IMR-90 (cell line): ENCODE results near the gene PLA2G2C. TPM values are rescaled to one million over a fixed set of nuclear protein-coding genes. Genes with fewer than 3 reads are reported as not detected.
A peak's percentile ranks its signal among the peaks of the same experiment; 100 is the strongest.

Experiments
- ATAC-seq: fragments of 200-7000 bp; cut with Tn5 transposase; 2 replicates; pipeline ENCODE4 v1.9.1; 2020; ENCODE audit warnings: low read depth, mild to moderate bottlenecking, moderate library complexity
- BruUV-seq: library from RNA; stranded (reverse); fragments of 400-500 nt; replicated peaks from 2 replicates; lab custom pipeline; 2021; lab: Mats Ljungman, UMichigan
- CTCF ChIA-PET: fragments of 300-600 bp; formaldehyde crosslinking; extraction: SDS; loops from one replicate; lab custom pipeline; 2021; ENCODE audit warnings: antibody characterized with exemption; lab: Yijun Ruan, JAX
- POLR2A ChIA-PET: fragments of 300-600 bp; sonication (Branson Sonifier 250); formaldehyde crosslinking; loops from one replicate; lab custom pipeline; 2022; ENCODE audit warnings: antibody characterized with exemption; ENCODE audit not compliant: unreplicated experiment; lab: Charles Lee
- DNase-seq: peaks from one replicate; pipeline ENCODE4 v3.0.0; 2013
- H2AFZ ChIP-seq: replicated peaks from 2 replicates; pipeline ENCODE3; 2013; ENCODE audit warnings: low read length, mild to moderate bottlenecking; ENCODE audit not compliant: poor library complexity
- H2AK5ac ChIP-seq: 2 replicates; pipeline ENCODE4 v1.6.1; 2013; ENCODE audit warnings: low read depth, low read length, inconsistent platforms
- H2AK9ac ChIP-seq: replicated peaks from 2 replicates; pipeline ENCODE3; 2013; ENCODE audit warnings: mild to moderate bottlenecking, low read depth, low read length, moderate library complexity; ENCODE audit not compliant: poor library complexity
- H2BK120ac ChIP-seq: 2 replicates; pipeline ENCODE4 v1.6.1; 2013; ENCODE audit warnings: low read depth, low read length, inconsistent platforms
- H2BK15ac ChIP-seq: 3 replicates; pipeline ENCODE4 v1.6.1; 2013; ENCODE audit warnings: low read depth, low read length, inconsistent platforms
- H2BK20ac ChIP-seq: 2 replicates; pipeline ENCODE4 v1.6.1; 2013; ENCODE audit warnings: low read depth, mild to moderate bottlenecking, inconsistent platforms, low read length, moderate library complexity
- H2BK5ac ChIP-seq: 2 replicates; pipeline ENCODE4 v1.6.1; 2013; ENCODE audit warnings: mild to moderate bottlenecking, low read depth, low read length, inconsistent platforms; ENCODE audit not compliant: poor library complexity, severe bottlenecking
- H3K14ac ChIP-seq: replicated peaks from 2 replicates; pipeline ENCODE4 v1.6.1; 2013; ENCODE audit warnings: low read depth, low read length, inconsistent platforms
- H3K18ac ChIP-seq: 2 replicates; pipeline ENCODE4 v1.6.1; 2013; ENCODE audit warnings: low read depth, low read length, control low read depth
- H3K23ac ChIP-seq: 2 replicates; pipeline ENCODE4 v1.6.1; 2013; ENCODE audit warnings: low read depth, low read length, inconsistent platforms
- H3K27ac ChIP-seq: 2 replicates; pipeline ENCODE4 v1.5.1; 2013; ENCODE audit warnings: mild to moderate bottlenecking, control low read depth, low read length; ENCODE audit not compliant: insufficient read depth
- H3K27me3 ChIP-seq: 2 replicates; pipeline ENCODE4 v1.6.1; 2013; ENCODE audit warnings: low read length; ENCODE audit not compliant: control insufficient read depth, insufficient read depth
- H3K36me3 ChIP-seq: 2 replicates; pipeline ENCODE4 v1.6.1; 2013; ENCODE audit warnings: low read length, mixed read lengths; ENCODE audit not compliant: control insufficient read depth, insufficient read depth
- H3K4ac ChIP-seq: 2 replicates; pipeline ENCODE4 v1.6.1; 2013; ENCODE audit warnings: low read depth, low read length, inconsistent platforms
- H3K4me1 ChIP-seq: 2 replicates; pipeline ENCODE4 v1.6.1; 2013; ENCODE audit warnings: low read length, mixed read lengths; ENCODE audit not compliant: control insufficient read depth, insufficient read depth
- H3K4me2 ChIP-seq: 2 replicates; pipeline ENCODE4 v1.6.1; 2013; ENCODE audit warnings: low read depth, mild to moderate bottlenecking, control low read depth, low read length, moderate library complexity
- H3K4me3 ChIP-seq: 2 replicates; pipeline ENCODE4 v1.5.1; 2013; ENCODE audit warnings: low read depth, mild to moderate bottlenecking, control low read depth, low read length, moderate library complexity; ENCODE audit not compliant: insufficient read depth
- H3K56ac ChIP-seq: 2 replicates; pipeline ENCODE4 v1.6.1; 2013; ENCODE audit warnings: low read length, inconsistent platforms; ENCODE audit not compliant: insufficient read depth; ENCODE audit errors: extremely low read depth
- H3K79me1 ChIP-seq, 2 experiments: 2 replicates each; pipeline ENCODE4 v1.6.1; 2013; ENCODE audit warnings: low read length in 2 of 2, inconsistent platforms in 1 of 2, low read depth in 1 of 2
- H3K9ac ChIP-seq: 2 replicates; pipeline ENCODE4 v1.6.1; 2013; ENCODE audit warnings: low read depth, low read length, control low read depth
- H3K9me1 ChIP-seq: 2 replicates; pipeline ENCODE4 v1.6.1; 2013; ENCODE audit warnings: low read length, inconsistent platforms; ENCODE audit not compliant: insufficient read depth
- H3K9me3 ChIP-seq: 2 replicates; pipeline ENCODE4 v1.6.1; 2013; ENCODE audit warnings: low read length; ENCODE audit not compliant: control insufficient read depth, insufficient read depth
- H4K20me1 ChIP-seq: 2 replicates; pipeline ENCODE4 v1.6.1; 2013; ENCODE audit warnings: low read length, inconsistent platforms; ENCODE audit not compliant: insufficient read depth
- H4K5ac ChIP-seq: 2 replicates; pipeline ENCODE4 v1.6.1; 2013; ENCODE audit warnings: mild to moderate bottlenecking, low read depth, low read length, control low read depth
- H4K8ac ChIP-seq, 2 experiments: 2 replicates each; pipeline ENCODE4 v1.6.1; 2013; ENCODE audit warnings: low read depth in 2 of 2, low read length in 2 of 2, control low read depth in 1 of 2, inconsistent platforms in 1 of 2
- H4K91ac ChIP-seq: 2 replicates; pipeline ENCODE4 v1.6.1; 2013; ENCODE audit warnings: low read depth, low read length, inconsistent platforms; ENCODE audit not compliant: insufficient read depth
- BHLHE40 ChIP-seq: fragments of 150-350 bp; IDR thresholded peaks from 2 replicates; pipeline ENCODE4 v1.6.1; 2016; ENCODE audit warnings: mild to moderate bottlenecking, low read depth, low read length
- CEBPB ChIP-seq: IDR thresholded peaks from 2 replicates; pipeline ENCODE4 v1.6.1; 2012; ENCODE audit warnings: low read depth, low read length, improper control_type of control experiment
- CHD1 ChIP-seq: IDR thresholded peaks from 2 replicates; pipeline ENCODE4 v1.6.1; 2012; ENCODE audit warnings: low read depth, low read length, improper control_type of control experiment
- CTCF ChIP-seq: conservative IDR thresholded peaks from 2 replicates; pipeline ENCODE4 v1.5.1; 2012; ENCODE audit warnings: mild to moderate bottlenecking, low read depth, low read length, improper control_type of control experiment
- ELK1 ChIP-seq: fragments of 150-350 bp; IDR thresholded peaks from 2 replicates; pipeline ENCODE4 v1.6.1; 2016; ENCODE audit warnings: low read depth, mild to moderate bottlenecking, low read length, moderate library complexity, borderline replicate concordance
- FOS ChIP-seq: fragments of 150-350 bp; IDR thresholded peaks from 2 replicates; pipeline ENCODE4 v1.6.1; 2016; ENCODE audit warnings: low read depth, low read length
- MAFK ChIP-seq: IDR thresholded peaks from 2 replicates; pipeline ENCODE4 v1.6.1; 2012; ENCODE audit warnings: low read depth, low read length, improper control_type of control experiment
- MAZ ChIP-seq: IDR thresholded peaks from 2 replicates; pipeline ENCODE4 v1.6.1; 2012; ENCODE audit warnings: low read depth, mild to moderate bottlenecking, low read length, improper control_type of control experiment, moderate library complexity, borderline replicate concordance
- MXI1 ChIP-seq: IDR thresholded peaks from 2 replicates; pipeline ENCODE4 v1.6.1; 2012; ENCODE audit warnings: low read depth, mild to moderate bottlenecking, low read length, moderate library complexity, borderline replicate concordance
- NFE2L2 ChIP-seq: fragments of 150-350 bp; IDR thresholded peaks from 2 replicates; pipeline ENCODE4 v1.6.1; 2016; ENCODE audit warnings: low read depth, mild to moderate bottlenecking, low read length
- POLR2A ChIP-seq: IDR thresholded peaks from 2 replicates; pipeline ENCODE4 v1.6.1; 2012; ENCODE audit warnings: mild to moderate bottlenecking, low read depth, low read length
- RAD21 ChIP-seq: IDR thresholded peaks from 2 replicates; pipeline ENCODE4 v1.6.1; 2012; ENCODE audit warnings: low read length, improper control_type of control experiment
- RCOR1 ChIP-seq: IDR thresholded peaks from 2 replicates; pipeline ENCODE4 v1.6.1; 2012; ENCODE audit warnings: mild to moderate bottlenecking, low read length, improper control_type of control experiment; ENCODE audit not compliant: insufficient replicate concordance
- RFX5 ChIP-seq: IDR thresholded peaks from 2 replicates; pipeline ENCODE4 v1.8.0; 2012; ENCODE audit warnings: low read depth, mild to moderate bottlenecking, low read length, moderate library complexity
- SMC3 ChIP-seq: fragments of 150-350 bp; IDR thresholded peaks from 2 replicates; pipeline ENCODE4 v1.6.1; 2016; ENCODE audit warnings: low read depth, mild to moderate bottlenecking, antibody characterized with exemption, low read length, moderate library complexity
- USF2 ChIP-seq: fragments of 150-350 bp; IDR thresholded peaks from 2 replicates; pipeline ENCODE4 v1.6.1; 2017; ENCODE audit warnings: mild to moderate bottlenecking, antibody characterized with exemption, low read length, low read depth
- WGBS, 2 experiments: methylation state at CpG; one replicate each; pipeline versions ENCODE4 v1.1.5 to v1.1.7; 2013; ENCODE audit warnings: missing lambda C conversion rate in 2 of 2; ENCODE audit not compliant: insufficient read length in 1 of 2; ENCODE audit errors: extremely low coverage in 2 of 2; 5-methylcytosine and 5-hydroxymethylcytosine counted together
- dilution Hi-C: fragments of 300-500 bp; cut with HindIII; formaldehyde crosslinking; loops from one replicate; pipeline ENCODE4 v1.14.3; 2018; ENCODE audit warnings: low sequenced_read_pairs; ENCODE audit not compliant: unreplicated experiment
- in situ Hi-C: fragments of 300-500 bp; cut with MboI; formaldehyde crosslinking; loops from 3 replicates; pipeline ENCODE4 v1.14.3; 2019; ENCODE audit warnings: low sequenced_read_pairs, inconsistent platforms, mixed read lengths
- intact Hi-C: fragments of 100-400 bp; cut with micrococcal nuclease; formaldehyde crosslinking; loops from 2 replicates; pipeline ENCODE4 v1.10.0; 2022
- polyA plus RNA-seq, 3 experiments: library from polyadenylated mRNA; depleted of rRNA; stranded (reverse); fragments of >200 nt; gene quantifications; 2 replicates each; pipeline ENCODE4 v1.2.3, GENCODE V29; 2012; ENCODE audit warnings: low replicate concordance in 1 of 3
- total RNA-seq: library from RNA; depleted of rRNA; stranded (reverse); fragments of >200 nt; gene quantifications from 2 replicates; pipeline ENCODE4 v1.2.3, GENCODE V29; 2012

Gene PLA2G2C
- total and polyA plus RNA-seq, 2 of the 4 experiments (the other 2 are of a cell fraction) = not detected

GRCh38 chr1:20191266-20191825 is 5.0 kb upstream of the PLA2G2C start:
- Histone ChIP-seq H2BK5ac (no peak overlapping the region), H3K4me3 (no peak overlapping the region), H3K36me3 (no peaks in the 10 kb centered on the region), H3K4ac (no peak overlapping the region), H3K9me3 (no peaks in the 10 kb centered on the region), H4K20me1 (no peaks in the 10 kb centered on the region), H3K27me3 (peaks cover 48% of the 10 kb centered on the region), H4K91ac (no peak overlapping the region), H2AK5ac (no peak overlapping the region), H3K9me1 (no peaks in the 10 kb centered on the region), H3K4me2 (no peak overlapping the region), H3K27ac (no peak overlapping the region), H3K18ac (no peak overlapping the region), H4K5ac (no peak overlapping the region), H4K8ac (no peak overlapping the region), H3K23ac (no peak overlapping the region), H2BK20ac (no peak overlapping the region), H3K79me1 (no peaks in the 10 kb centered on the region), H2AK9ac (no peak overlapping the region), H3K4me1 (no peaks in the 10 kb centered on the region), H3K56ac (no peak overlapping the region), H3K14ac (no peak overlapping the region), H3K9ac (no peak overlapping the region), H2BK15ac (no peak overlapping the region), H2AFZ (peak overlapping the region; percentile 53), H2BK120ac (no peak overlapping the region)
- ATAC-seq = no peak
- TF ChIP-seq CTCF (no peak), RAD21 (no peak), SMC3 (no peak), CHD1 (no peak), FOS (no peak), POLR2A (no peak), MXI1 (no peak), RFX5 (no peak), RCOR1 (no peak), USF2 (no peak), NFE2L2 (no peak), ELK1 (no peak), CEBPB (no peak), MAZ (no peak), BHLHE40 (no peak), MAFK (no peak)
- no CpG with 5 or more reads among the region's 12 CpGs for WGBS, 2 experiments
- BruUV-seq = no TSS peak
- POLR2A ChIA-PET = no interaction called here
- in situ Hi-C loops = no loop called here
- intact Hi-C loops = no loop called here
- CTCF ChIA-PET = interaction anchor here (0.6 kb wide), 1 partner anchor 8 kb away, joined by 3 read pairs; no protein-coding TSS in a partner anchor
- dilution Hi-C loops = no loop called here
- no peak for DNase-seq
